Stimulated activated CD8-positive, alpha-beta memory T cell treated with anti-CD3 and anti-CD28 coated beads, Interleukin-12 subunit alpha, Interleukin-12 subunit beta, amount 100 ng/mL, for 24 hours (primary cell): ENCODE results near the gene SMURF1.

Experiments used
- DNase-seq: peaks from one replicate; pipeline ENCODE4 v3.0.0-alpha.2; 2020; ENCODE audit errors: extremely low read depth

SMURF1 gene

DNA sequence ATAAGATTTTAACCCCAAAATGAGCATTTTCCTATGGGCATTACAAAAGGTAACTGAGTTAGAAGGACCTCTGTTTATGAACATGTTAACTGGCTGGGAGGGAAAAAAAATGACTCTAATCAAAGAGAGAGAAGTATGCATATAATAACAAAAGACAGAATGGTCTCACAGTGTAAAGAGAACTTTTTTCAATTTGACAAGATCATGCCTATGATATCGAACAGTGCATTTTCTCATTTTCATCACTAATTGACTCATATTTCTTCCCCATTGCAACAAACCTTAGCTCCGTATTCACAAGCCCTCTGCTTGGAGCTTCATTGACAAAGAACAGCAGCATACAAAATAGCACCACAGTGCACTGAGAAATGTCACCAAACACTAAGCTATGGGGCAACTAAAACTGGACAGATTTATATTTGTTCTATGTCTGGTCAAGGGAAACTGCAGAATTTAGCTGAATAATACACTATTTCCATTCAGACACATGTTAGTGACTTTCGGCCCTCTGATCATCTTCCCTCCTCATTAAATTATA is 45.6 kb downstream of the SMURF1 start:
- DNase-seq = no peak

DNA sequence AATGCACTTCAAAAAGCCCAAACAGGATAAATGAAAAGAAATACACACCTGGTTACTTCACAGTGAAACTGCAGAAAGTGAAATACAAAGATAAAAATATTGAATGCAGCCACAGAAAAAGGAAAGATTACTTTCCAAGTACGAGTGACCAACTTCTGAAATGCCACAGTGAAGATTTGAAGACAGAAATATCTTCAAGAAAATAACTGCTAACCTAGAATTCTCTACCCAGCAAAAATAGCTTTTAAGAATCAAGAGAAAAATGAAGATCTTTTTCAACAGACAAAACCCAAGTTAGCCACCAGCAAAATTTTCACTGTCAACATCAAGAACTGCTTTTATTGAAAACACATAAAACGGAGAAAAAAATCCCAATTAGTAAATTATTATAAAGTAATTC is 46.2 kb downstream of the SMURF1 start:
- DNase-seq = no peak

- no peak for DNase-seq
These were observed 47.6 kb downstream of the SMURF1 start for GRCh38 chr7:99096124-99096887.

DNA sequence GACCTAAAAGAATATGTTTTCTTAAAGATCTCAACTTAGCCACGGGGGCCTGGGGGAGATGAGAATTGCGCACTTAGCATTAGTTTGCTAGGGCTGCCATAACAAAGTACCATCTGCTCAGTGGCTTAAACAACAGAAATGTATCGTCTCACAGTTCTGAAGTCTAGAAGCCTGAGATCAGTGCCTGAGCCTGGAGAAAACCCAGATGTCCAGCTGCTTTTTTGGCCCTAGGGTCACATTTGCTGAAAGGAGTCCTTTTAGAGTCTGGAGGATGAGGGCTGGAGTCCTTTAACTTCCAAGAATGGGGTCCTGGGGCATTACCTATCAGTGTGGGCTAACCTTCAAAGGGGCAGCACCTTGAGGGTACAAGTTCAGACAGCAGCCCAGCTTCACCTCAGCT is 48.2 kb downstream of the SMURF1 start:
- no peak for DNase-seq

DNA sequence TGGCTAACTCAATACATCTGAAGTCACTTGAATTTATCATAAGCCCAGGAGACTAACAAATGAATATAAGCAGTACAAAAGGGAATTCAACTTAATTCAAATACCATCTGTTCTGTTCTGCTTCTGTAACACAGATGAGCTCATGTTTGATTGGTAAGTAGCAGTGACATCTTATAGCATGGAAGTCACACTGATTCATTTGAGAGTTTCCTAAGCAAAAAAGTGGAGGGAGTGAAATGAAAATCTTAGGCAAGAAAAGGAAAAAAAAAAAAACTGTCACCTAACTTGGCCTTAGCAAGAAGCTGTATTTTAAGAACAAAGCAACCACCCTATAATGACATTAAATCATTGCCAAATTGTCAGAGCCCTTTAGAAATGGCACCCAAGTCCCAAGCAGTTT is 49.5 kb downstream of the SMURF1 start:
- DNase-seq = no peak

DNA sequence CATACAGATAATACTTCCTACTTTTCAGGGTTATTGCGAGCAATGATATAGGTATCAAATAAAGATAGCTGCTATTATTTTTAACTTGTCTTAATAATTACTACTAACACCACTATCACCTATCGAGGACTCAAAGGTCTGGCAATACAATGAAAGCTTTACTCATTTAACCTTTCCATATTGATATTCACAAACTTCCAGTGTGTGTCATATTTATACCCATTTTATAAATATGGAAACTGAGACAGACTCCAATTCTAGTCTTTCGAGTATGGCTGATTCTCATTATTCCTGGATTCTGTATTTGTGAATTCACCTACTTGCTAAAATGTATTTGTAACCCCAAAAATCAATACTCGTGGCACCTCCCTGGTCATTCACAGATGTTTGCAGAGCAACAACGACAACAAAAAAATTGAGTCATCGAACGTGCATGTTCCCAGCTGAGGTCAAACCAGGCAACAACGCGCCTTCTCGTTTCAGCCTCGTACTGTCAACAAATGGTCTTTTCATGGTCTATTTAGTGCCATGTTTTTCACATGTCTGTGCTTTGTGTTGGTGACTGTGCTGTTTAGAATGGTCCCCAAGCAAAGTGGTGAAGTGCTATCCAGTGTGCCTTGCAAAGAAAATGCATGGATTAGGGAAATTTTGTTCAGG is 51.7 kb downstream of the SMURF1 start:
- no peak for DNase-seq

DNA sequence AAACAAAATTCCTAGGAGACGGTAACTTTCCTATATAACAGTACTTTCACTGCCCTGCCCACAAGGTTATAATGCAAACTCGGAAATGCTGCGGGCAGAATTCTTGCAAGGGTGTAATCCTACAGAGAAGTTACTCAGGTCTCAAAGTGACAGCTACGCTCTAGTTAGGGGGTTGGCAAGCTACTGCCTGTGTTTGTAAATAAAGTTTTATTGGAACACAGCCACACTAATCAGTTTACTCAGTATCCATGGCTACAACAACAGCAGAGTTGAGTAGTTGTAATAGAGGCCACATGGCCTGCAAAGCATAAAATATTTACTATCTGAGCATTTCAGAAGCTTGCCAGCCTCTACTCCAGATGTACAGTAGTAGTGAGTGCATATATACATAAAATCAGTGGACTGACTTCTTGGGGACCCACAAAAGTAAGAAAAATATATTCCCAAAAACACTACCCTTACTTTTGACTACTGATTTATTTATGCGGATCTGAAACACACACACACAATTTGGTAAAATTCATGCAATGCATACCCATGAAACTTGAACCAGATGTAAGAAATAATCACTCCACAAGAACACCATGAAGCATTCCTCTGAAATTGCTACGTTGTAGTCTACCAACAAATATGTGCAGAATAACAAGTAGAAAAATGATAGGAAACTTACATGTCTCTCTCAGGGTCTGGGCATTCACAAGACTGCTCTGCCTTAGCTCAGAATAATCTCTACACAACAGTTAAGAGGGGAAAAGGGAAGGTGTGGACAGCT is 53.0 kb downstream of the SMURF1 start:
- no peak for DNase-seq

- DNase-seq = no peak
These were observed 53.8 kb downstream of the SMURF1 start for GRCh38 chr7:99089914-99090629.

GRCh38 chr7:99086944-99087343 is 57.0 kb downstream of the SMURF1 start:
- DNase-seq = no peak

GRCh38 chr7:99086532-99086931 is 57.4 kb downstream of the SMURF1 start:
- no peak for DNase-seq

- DNase-seq = no peak
These were observed 60.2 kb downstream of the SMURF1 start for GRCh38 chr7:99083733-99084132.

GRCh38 chr7:99083068-99083651 is 60.7 kb downstream of the SMURF1 start:
- no peak for DNase-seq

GRCh38 chr7:99080679-99081078 is 63.2 kb downstream of the SMURF1 start:
- DNase-seq = no peak

DNA sequence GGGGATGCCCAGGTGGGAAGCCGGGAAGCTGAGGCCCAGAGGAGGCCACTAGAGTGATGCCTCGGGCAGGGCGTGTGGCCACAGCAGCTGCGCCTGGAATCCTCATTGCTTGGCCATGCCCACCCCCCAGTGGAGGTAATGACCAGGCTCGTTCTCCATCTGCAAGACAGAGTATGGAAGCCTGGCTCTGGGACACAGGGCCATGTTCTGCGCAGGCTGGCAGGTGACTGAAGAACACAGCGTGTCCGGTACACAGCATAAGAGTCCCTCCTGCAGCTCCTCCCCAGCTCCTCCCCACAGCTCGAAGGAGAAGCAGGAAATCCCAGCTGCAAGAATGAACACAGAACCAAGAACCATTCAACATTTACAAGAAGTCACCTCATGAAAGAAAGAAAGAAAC is 64.8 kb downstream of the SMURF1 start:
- no peak for DNase-seq

GRCh38 chr7:99078416-99078815 is 65.5 kb downstream of the SMURF1 start:
- DNase-seq = no peak

DNA sequence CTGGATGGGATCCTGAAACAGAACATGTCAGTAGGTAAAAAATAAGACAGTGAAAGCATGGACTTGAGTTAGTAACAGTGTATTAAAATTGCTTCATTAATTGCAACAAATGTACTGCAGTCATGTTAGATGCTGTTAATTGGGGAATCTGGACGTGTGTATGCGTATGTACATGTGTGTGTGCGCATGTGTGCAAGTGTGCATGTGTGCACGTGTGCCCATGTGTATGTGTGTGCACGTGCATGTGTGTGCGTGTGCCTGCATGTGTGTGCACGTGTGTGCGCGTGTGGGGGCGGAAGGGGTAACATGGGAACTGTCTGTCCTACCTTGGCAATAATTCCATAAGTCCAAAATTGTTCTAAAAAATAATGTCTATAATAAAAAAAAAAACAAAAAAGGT is 67.3 kb downstream of the SMURF1 start:
- no peak for DNase-seq

DNA sequence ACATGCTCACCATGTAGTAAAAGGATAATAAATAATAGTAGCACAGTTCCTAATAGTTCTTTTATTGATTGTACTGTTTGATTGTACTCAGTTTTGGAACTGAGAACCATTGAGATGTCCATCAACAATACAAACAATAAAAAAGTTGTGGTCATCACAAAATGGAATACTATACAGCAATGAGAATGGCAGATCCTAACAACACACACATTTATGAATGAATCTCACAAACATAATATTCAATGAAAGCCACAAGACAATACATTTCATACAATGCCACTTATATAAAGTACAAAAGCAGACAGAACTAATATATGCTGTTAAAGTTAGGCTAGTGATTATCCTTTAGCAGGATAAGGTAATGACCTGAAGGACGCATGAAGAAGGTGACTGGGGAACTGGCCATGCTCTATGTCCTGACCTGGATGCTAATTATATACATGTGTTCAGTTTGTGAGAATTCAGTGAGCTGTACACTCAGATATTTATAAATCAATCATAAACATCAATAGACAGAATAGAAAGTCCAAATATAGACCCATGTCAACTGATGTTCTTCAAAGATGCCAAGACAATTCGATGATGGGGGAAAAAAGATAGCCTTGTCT is 70.0 kb downstream of the SMURF1 start:
- DNase-seq = no peak

DNA sequence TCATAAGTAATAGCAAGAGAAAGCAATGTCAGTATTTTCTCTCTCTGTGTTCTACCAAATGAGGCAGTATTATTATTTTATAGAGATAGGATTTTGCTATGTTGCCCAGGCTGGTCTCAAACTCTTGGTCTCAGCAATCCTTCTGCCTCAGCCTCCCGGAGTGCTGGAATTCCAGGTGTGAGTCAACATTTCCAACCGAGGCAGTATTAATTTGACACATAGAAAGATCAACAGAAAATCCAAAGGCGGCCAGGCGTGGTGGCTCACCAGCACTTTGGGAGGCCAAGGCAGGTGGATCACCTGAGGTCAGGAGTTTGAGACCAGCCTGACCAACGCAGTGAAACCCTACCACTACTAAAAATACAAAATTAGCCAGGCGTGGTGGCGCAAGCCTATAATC is 71.8 kb downstream of the SMURF1 start:
- DNase-seq = no peak

DNA sequence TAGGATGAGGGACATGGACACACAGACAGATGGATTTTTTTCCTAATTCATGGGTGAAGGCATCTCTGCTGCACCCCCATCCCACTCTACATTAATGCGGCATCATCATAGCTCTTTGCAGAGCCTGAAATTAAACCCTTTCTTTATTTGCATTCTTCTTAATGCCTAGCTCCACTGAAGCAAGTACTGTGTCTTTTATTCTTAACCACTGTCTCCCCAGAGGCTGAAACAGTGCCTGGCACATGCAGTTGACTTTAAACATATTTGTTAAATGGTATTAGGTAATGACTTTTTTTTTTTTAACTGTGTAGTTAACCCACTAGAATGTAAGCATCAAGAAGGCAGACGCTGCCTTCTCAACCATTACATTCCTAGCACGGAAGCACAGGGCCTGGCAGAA is 73.5 kb downstream of the SMURF1 start:
- DNase-seq = no peak

DNA sequence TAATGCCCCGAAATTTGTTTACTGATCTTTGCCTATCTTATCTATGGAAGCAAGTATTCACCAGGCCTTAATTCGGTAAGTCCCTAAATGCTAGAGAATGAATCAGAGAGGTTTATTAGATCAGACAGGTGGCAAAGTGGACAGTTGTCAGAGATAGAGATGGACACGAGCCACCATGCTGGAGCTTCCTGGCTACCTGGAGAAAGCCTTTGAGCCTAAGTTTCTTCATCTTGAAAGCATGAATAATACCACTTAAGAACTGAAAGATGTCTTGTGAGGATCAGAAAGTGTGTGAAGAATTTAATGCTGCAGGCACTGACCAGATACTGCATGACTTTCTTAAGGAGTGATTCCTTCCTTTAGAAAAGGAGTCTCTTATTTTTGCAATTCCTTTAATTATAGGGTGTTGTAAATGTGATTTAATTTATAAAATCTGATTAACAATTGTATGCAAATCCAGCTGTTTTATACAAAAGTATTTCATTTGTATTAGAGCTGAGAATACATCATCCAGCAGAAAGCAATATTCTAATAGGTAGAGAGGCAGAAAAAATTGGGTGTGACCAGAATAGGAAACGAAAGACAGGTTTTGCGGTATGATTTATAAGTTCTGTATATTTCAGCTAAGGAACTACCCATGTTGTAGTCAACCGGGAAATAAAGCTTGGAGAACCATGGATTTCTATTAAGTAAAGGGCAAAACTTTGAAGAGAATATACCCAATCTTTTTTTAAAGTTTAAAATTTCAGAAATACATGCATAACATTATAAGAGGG is 82.7 kb downstream of the SMURF1 start:
- no peak for DNase-seq
